GM21360 (cell line): ENCODE measurements around the gene STXBP5.

Experiments used
- ATAC-seq: cut with Tn5 transposase; IDR thresholded peaks from one replicate; pipeline ENCODE4 v1.9.1; 2021; ENCODE audit warnings: mild to moderate bottlenecking, moderate library complexity; ENCODE audit not compliant: unreplicated experiment

Gene STXBP5

DNA sequence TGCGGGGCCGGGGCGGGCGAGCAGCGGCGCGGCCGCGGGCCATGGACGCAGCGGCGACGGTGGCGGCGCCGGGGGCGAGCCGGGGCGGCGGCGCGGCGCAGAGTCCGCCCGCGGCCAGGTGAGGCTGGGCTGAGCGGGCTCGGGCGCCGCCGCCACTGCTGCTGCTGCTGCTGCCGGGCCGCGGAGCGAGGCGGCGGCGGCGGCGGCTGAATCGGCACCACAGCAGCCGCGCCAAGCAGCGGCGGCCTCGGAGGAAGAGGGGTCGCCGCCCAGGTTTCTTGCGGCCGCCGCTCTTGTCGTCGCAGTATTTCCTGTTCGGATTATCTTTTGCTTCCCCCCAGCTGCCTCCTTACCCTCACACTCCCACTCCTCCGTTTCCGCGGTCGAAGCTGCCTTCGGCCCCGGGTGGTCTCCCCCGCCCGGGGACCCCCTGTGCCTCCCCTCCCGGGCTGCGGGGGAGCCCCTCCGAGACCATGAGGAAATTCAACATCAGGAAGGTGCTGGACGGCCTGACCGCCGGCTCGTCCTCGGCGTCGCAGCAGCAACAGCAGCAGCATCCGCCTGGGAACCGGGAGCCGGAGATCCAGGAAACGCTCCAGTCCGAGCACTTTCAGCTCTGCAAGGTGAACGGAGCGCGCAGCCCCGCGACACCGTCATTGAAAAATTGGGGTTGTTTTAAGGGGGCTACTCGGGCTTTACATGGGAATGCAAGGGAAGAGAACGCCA lies at the start of gene STXBP5:
Gene STXBP5 (plus strand): TSS at position 358 of the 726 bp plus-strand sequence. CDS start 116 bp downstream, at position 474.
- ATAC-seq, result peak; percentile 28

DNA sequence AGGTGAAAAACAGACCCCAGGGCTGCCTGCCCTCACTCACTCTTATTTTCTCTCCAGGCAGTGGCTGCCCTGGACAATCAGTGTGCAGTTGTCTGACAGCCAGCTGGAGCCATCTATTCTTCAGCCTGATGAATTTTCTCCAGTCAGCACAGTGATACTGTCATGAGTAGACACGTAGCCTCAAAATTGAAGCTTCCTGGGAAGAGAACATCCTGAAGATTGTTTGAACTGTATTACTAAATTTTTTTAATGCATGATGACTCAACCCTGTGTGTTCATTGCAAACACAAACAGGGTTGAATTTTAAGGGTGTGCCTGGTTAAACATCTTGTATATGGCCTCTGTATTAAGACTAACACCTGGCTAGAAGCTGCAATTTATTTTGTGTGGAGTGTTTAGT lies 49.8 kb upstream of the STXBP5 start:
- ATAC-seq, result no peak

DNA sequence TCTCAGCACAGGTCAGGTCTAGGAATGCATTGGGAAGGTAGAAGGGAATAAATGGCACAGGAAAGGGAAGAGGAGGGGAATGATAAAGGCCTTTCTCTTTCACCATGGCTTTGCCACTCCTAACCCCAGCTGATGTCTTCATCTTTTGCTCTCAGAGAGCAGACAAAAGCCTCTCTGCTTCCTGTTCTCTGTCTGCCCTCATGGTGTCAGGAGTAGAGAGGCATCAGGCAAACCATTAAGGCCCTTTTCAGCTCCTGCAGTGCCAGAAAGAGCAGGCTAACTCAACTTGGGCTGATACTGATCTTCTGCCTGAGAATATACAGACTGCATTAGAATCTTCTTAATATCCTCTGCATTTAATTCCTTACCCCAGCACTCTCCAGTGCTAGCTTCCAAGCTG lies 48.0 kb upstream of the STXBP5 start:
- ATAC-seq, result no peak

DNA sequence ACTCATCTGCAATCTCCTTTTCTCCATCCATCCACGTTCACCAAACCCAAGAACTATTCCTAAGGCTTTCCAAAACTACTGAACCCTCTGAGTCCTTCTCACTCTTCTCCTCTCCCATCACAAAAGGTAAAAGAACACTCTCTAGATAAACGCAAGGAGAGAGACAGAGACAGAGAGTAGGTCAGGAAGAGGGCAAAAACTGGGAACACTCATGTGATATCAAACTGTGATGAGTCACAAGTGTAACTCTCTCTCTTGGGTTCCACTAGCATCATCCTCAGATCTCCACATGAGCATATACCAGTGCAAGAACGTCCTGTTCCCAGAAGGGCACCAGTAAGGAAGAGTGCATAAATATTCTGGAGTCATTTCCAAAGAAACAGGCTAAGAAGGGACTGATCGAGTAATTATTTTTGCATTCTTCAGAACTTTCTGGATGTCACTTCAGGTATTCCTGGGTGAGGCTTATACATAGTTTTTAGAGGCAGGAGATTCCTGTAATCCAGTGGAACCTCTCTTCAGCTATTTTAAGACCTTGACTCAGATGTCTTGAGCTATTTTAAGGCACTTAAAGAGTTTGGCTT lies 47.3 kb upstream of the STXBP5 start:
- ATAC-seq, result no peak

DNA sequence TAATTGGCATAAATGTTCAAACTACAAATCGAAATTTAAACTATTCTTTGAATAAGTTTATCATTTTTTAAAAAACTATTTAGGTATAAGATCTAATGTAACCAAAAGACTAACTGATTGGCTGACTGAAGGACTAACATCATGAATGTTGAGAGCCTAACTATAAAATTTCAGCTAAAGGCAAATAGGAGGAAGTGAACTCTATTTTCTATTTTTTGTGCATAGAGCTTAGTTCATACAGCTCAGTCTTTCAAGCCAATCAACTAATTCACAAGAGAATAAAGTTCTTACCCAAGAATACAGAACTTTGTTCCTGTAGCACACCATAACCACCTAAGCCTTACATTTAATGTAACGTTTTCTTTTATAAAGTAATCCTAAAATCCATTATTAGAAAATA lies 46.3 kb upstream of the STXBP5 start:
- no peak for ATAC-seq

DNA sequence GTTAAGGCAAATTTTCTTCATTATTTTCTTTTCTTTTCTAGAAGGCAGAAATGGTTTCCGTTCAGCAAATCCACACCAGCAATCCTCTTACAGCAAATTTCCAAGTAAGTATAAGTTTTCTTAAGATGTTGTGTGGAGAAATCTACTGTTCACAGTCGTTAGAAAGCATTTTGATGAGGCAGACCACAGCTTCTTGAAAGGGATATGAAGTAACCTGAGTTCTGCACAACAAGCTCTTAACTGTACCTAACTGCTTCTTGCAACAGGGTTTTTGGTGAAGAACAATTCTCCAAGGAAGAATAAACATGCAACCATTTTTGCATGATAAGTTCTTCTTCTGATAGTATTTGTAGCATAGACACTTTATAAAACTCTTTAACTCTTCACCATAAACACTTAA lies 45.3 kb upstream of the STXBP5 start:
- no peak for ATAC-seq

DNA sequence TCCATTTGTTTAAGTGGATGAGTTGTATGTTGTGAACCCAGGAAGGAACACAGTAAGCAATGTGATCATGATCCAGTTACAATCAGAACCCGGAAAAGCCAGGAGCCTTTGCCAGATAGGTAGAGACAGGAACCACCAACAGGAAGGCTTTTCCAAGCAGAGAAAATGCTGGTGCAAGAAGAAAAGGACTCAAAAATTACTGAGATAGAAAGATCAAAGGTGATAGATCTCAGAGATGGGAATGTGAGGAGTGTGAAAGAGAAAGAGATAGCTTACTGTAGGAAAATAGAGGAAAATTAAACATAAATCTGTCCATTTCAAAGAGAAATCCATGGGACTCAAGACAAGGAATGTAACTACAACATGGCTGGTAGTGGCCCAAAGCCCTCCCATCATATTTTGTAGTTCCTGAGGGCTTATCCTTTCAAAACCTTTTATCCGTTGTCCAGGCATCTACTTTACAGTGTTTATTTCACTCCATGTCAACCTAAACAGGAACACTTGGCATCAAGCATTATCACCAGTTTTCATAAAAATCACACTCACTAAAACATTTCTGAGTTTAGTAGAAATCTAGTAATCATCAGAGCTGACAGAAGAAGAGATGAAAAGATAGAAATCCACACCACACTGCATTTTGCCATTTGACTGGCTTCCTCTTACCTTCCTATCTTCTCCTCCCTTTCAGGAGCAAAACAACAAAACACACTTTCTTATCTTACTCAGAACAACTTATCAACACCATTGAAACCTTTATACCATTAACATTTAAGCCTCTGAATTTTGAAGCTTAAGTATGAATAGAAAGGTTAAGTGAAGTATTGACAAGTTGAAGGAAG lies 44.5 kb upstream of the STXBP5 start:
- no peak for ATAC-seq

DNA sequence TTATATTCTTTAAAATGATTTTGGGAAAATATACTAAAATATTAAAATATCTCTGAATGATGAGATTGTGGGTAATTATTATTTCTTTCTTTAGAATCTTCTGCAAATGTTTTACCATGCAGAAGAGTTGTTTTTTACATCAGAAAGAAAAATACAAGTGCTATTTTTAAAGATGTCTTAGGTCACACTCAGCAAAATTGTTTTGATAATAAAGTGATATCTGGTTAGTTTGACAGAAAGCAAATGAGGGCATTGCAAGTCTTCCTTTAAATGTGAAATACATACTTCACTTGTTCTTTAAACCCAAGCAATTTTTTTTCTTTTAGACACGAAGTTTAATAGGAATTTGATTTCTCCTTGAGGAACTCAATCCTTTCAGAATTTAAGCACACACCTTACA lies 43.6 kb upstream of the STXBP5 start:
- no peak for ATAC-seq

DNA sequence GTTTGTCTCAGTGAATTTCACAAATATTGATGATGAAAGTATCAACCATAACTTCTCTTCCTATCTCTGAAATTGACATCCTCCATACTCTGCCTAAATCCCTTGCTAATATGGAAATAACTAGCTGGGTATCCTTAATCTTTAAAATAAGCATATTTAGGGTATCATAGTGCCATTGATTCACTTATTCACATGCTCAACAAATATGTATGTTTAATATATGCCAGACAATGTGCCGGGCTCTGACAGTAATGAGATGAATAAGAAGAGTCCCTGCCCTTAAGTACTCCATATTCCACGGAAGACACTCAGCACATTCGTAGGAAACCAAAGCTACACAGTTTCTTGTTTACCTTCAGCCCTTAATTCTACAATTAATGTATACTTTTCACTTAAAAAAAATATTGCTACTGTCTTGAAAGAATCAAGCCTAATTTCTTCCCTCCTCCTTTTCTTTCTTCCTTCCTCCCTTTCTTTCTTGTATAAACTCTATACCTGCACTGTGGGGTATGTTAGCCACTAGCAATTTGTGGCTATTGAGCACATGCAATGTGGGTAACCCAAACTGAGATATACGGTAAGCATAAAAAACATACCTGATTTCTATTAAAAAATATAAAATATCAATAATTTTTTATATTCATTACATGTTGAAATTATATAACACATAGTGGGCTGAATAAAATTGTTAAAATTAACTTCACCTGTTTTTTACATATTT lies 42.8 kb upstream of the STXBP5 start:
- no peak for ATAC-seq

DNA sequence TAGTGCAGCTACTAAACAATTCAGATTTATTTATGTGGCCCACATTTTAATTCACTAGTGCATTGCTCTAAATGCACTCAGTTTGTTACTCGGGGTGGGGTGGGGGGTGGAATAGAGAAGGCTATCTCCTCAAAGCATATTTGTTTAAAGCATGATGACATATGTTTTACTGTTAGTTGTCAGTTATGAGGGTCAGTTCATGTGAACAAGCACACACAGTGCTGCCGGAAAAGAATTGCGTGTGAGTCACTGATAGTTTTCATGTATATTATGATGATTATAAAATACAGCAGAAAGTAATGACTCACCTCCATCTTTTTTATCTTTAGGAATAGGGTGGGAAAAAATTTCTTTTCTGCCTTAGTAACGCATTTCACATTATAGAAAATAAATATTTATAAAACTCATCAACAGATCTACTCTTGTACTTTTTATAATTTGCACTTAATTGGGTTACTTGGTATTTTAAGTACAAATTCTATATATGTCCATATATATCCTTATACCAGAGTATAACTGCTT lies 42.2 kb upstream of the STXBP5 start:
- no peak for ATAC-seq

DNA sequence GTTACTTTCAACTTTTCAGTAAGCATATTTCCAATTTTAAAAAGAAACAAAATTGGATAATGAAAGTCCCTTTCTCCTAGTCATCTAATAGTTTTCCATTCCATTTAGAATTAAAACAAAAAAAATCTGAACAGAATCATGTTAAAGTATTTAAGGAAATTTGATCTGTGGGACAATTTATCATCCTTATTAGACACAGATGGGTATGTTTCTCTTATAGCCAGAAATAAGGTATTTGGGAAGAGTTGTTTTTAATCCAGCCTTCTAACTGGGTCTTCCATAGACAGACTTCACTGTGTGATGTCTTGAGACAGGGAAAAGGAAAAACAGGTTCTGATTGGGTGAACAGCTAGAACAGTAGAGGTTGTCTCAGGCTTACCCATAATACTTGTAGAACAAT lies 39.5 kb upstream of the STXBP5 start:
- no peak for ATAC-seq

DNA sequence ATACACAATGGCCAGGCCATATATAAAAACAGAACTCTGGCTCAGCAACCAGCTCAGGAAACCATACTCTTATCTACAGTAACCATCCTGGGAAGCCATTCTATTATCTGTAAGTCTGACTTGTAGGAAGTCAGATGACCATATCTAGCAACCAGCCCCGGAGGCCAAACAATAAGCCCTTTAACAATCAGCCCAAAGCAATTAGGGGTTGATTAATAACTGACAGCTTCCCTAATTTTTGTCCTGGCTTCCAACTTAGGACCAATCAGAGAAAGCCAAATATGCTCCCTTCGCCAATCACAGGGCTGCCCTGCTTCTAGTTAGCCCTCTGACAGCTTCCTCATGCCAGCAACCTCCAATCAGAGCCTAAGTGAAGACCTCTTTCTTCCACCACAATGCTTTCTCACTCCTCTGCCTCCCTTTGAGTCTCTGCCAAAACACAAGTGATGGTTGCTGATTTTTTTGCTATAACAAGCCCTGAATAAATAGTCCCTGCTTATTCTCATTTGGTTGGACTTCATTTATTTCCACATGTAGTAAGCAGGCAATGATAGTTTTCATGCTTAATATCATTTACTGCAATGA lies 37.8 kb upstream of the STXBP5 start:
- no peak for ATAC-seq

DNA sequence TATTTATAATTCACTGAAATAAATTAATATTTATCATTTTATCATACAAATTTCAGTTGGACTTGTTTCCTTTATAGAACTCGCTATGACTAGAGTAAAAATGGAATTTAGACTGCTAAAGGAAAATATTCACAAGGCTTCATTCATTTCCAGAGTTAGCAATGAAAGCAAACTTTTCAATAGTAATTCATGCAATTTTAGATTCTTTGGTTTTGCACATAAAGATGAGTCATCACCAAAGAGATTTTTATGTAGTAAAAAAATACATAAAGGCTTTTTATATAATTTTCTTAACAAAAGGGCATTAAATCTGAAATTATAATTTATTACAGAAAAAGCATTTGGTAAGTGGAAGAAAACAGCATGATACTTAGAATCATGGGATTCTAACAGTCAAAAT lies 37.2 kb upstream of the STXBP5 start:
- no peak for ATAC-seq

DNA sequence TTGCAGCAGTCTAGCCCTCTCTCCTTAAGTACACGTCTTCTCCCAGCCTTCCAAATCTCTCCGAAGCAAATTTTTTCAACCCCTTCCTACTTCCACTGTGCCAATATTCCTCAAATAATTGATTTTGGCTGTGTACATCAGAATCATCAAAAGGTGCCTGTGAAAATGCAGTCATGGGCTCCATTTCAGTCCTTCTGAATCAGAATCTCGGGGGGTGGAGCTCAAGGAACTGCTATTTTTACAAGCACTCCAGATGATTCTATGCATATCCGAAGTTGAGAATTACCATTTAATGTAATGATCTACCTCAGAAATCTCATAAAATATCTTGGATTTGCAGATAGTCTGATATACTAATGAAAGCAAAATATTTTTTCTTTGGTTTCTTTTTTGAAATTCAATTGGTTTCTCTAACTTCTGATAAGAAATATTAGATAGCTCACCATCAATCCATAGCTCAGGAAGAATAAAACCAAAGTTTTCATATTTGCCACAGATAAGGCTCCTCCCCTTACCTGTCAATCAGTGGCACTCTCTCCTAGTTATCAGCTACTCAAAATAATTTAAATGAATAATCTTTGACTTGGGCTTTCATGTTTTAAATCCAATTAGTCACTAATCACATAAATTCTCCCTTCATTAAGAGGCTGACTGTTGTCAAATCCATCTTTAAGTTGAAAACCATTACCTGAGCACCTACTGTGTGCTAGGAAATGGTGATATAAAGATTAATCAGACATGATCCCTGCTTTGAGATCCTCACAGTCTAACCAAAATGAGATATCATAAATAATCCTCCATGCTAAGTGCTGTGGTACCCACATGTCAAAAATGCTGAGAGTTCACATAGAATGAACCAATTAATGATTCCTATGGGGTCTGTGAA lies 36.4 kb upstream of the STXBP5 start:
- no peak for ATAC-seq

DNA sequence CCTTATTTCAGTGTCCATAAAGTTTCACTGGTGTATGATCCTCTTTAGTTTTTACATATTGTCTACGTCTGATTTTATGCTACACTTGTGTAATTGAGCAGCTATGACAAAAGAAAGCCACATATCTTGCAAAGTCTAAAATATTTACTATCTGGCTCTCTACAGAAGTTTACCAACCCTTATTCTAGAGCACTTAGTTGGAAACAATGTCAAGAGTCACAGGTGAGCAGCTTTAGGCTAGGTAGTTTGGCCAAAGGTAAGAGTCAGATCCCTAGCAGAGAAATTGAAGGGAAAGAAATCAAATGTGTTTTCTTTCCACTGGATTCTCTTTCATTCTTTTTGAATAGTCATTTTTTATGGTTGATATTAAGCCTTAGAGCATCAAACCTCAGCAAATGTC lies 34.7 kb upstream of the STXBP5 start:
- no peak for ATAC-seq

DNA sequence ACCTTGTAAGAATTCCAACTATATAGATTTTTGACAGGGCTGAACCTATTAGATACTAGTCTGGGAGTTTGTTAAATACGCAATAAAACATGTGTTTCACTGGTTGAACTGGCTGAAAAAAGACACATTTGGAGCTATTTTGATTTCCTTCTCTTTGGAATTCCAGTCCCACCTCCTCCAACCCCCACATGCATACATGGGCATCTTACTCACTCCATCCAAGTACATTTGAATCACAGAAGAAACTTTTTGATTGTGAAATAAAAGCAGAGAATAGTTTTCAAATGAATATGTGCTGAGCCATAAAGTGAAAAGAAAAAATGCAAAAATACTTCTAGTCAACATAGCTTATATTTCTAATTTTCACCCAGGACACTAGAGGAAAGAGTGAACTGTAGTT lies 33.9 kb upstream of the STXBP5 start:
- ATAC-seq, result no peak

DNA sequence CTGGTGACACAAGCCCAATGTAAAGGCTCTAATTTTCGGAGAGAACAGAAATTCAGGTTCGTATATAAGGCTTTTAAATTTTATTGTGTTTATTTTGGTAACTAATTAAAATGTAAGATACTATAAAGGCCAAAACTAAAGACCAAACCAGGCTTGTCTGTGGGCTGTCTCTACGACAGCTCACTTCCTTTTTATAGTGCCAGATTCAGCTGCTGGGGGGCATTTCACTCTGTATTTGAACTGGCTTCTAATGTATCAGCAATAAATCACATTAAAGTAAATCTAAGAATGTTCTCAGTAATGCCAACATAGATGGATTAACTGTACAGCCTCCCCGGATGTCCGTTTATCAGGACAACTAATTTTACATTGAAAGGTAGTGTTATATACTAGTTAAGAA lies 31.1 kb upstream of the STXBP5 start:
- ATAC-seq, result no peak

DNA sequence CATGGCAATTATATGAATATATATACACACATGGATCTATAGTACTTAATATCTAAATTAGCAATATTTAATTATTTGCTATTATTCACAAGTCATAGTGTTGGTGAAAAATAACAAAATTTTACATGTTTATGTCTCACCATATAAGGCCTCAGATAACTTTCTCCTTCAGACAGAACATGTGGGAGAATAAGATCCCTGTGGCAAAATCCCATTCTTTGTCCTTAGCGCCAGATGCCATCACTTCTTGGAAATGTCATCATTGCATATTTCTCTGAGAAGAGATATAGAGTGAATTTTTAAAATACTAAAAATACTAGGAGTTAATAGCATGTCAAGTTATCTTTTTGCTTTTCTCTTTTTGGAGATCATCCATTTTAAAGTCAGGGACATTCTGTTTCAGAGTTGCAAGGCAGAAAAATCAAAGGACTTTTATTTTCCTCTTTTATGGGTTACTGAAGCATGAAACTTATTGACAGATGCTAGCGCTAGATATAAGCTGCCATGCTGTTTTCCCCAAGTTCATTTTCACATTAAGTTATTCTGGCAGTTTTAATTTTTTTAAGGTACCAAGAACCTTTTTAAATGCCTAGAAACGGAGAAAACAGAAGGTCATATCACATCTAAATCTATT lies 30.4 kb upstream of the STXBP5 start:
- ATAC-seq, result no peak

DNA sequence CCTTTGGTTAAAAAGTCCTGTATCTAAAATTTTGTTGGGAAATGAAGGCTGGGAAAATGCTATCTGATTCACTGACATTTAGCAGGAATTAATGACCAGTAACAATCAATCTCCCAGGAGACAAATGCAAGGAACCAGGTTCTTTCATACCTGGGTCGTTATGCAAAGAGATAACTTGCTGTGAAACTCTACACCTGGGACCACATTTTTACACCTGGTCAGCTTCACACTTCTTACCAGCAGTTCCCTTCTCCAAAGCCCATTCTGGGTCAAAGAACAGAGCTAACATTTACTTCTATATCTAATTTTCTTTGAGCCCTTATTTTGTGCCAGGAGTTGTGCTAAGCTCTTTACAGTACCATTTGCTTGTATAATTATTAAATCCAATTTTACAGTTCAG lies 27.4 kb upstream of the STXBP5 start:
- ATAC-seq, result no peak
